UCSD-AML1 (cell line): ENCODE results near the gene ICAM4.
"Not testable (repeated sequence)": the region's sequence is repeated elsewhere in the genome, so short reads cannot be mapped to it uniquely, and the experiment has no call there.

ENCODE experiments used
- DNase-seq: peaks from one replicate; lab custom pipeline; 2025; ENCODE audit not compliant: unreplicated experiment; lab: John Stamatoyannopoulos, UW

Gene ICAM4

GRCh38 chr19:10268071-10268470, 18.7 kb upstream of the ICAM4 start:
- DNase-seq, result peak; percentile 31

- peak; percentile 85 for DNase-seq
Measured at GRCh38 chr19:10269333-10270179, 17.2 kb upstream of the ICAM4 start.

GRCh38 chr19:10270180-10270615, 16.6 kb upstream of the ICAM4 start:
- DNase-seq, result peak; percentile 90

- DNase-seq, result peak; percentile 86
Measured at GRCh38 chr19:10270616-10271394, 15.9 kb upstream of the ICAM4 start, which contains the start of gene ICAM1. Gene ICAM1, plus strand, starts transcription at chr19:10271120. Its CDS starts 40 bp downstream, at chr19:10271160.

GRCh38 chr19:10271543-10272086, 15.1 kb upstream of the ICAM4 start:
- peak; percentile 40 for DNase-seq

GRCh38 chr19:10274589-10274988, 12.2 kb upstream of the ICAM4 start:
- no peak for DNase-seq

GRCh38 chr19:10277795-10278589, 8.8 kb upstream of the ICAM4 start:
- no peak for DNase-seq

GRCh38 chr19:10278935-10279334, 7.8 kb upstream of the ICAM4 start:
- no peak for DNase-seq

GRCh38 chr19:10279737-10280442, 6.9 kb upstream of the ICAM4 start:
- DNase-seq, result peak; percentile 15

GRCh38 chr19:10282043-10282442, 4.7 kb upstream of the ICAM4 start:
- not testable (repeated sequence) for DNase-seq

GRCh38 chr19:10283301-10284064, 3.3 kb upstream of the ICAM4 start:
- DNase-seq, result no peak

GRCh38 chr19:10284065-10284959, 2.4 kb upstream of the ICAM4 start:
- DNase-seq, result no peak

- no peak for DNase-seq
Measured at GRCh38 chr19:10284960-10285278, 1.8 kb upstream of the ICAM4 start.

- no peak for DNase-seq
Measured at GRCh38 chr19:10285393-10285792, 1.4 kb upstream of the ICAM4 start.

- peak; percentile 83 for DNase-seq
Measured at GRCh38 chr19:10288662-10289166, 2.0 kb downstream of the ICAM4 start.

GRCh38 chr19:10289167-10289835, 2.5 kb downstream of the ICAM4 start:
- DNase-seq, result peak; percentile 88

GRCh38 chr19:10289836-10290356, 3.1 kb downstream of the ICAM4 start, which contains the start of gene ICAM5:
Gene ICAM5, plus strand, starts transcription at chr19:10289952. Its CDS starts 92 bp downstream, at chr19:10290044.
- DNase-seq, result no peak
